ENCODE measurements around the gene COQ4. TPM values are rescaled to one million over a fixed set of nuclear protein-coding genes. Genes with fewer than 3 reads are reported as not detected.
A peak's percentile ranks its signal among the peaks of the same experiment; 100 is the strongest.

COQ4 gene
- total RNA-seq, 1 donor, result 22.0 TPM

- TF ChIP-seq CTCF (IDR thresholded peaks at IDR 0.05; ENCODE audit: insufficient read depth, low read depth, low read length), result no peak
- no peak for DNase-seq (ENCODE audit: low read depth)
- H3K4me3 ChIP-seq (ENCODE audit: low read depth, low read length), result peak overlapping the region; percentile 97
These were observed 698 bp upstream of the COQ4 start for GRCh38 chr9:128321879-128322403.

- peak; percentile 70 for DNase-seq (ENCODE audit: low read depth)
- TF ChIP-seq CTCF (IDR thresholded peaks at IDR 0.05; ENCODE audit: insufficient read depth, low read depth, low read length), result no peak
- peak overlapping the region; percentile 97 for H3K4me3 ChIP-seq (ENCODE audit: low read depth, low read length)
These were observed 632 bp downstream of the COQ4 start for GRCh38 chr9:128323212-128323730.

GRCh38 chr9:128323791-128324190 lies 1.2 kb downstream of the COQ4 start:
- peak overlapping the region; percentile 97 for H3K4me3 ChIP-seq (ENCODE audit: low read depth, low read length)
- DNase-seq (ENCODE audit: low read depth), result no peak
- TF ChIP-seq CTCF (IDR thresholded peaks at IDR 0.05; ENCODE audit: insufficient read depth, low read depth, low read length), result no peak

- no peak for TF ChIP-seq CTCF (IDR thresholded peaks at IDR 0.05; ENCODE audit: insufficient read depth, low read depth, low read length)
- H3K4me3 ChIP-seq (ENCODE audit: low read depth, low read length), result no peak overlapping the region
- DNase-seq (ENCODE audit: low read depth), result no peak
These were observed 1.8 kb downstream of the COQ4 start for GRCh38 chr9:128324401-128324800.

GRCh38 chr9:128325629-128326028 lies 3.0 kb downstream of the COQ4 start:
- DNase-seq (ENCODE audit: low read depth), result no peak
- H3K4me3 ChIP-seq (ENCODE audit: low read depth, low read length), result no peak overlapping the region
- TF ChIP-seq CTCF (IDR thresholded peaks at IDR 0.05; ENCODE audit: insufficient read depth, low read depth, low read length), result no peak

- H3K4me3 ChIP-seq (ENCODE audit: low read depth, low read length), result no peak overlapping the region
- no peak for TF ChIP-seq CTCF (IDR thresholded peaks at IDR 0.05; ENCODE audit: insufficient read depth, low read depth, low read length)
- no peak for DNase-seq (ENCODE audit: low read depth)
These were observed 10.8 kb downstream of the COQ4 start for GRCh38 chr9:128333451-128333869.

GRCh38 chr9:128335161-128335560 lies 12.5 kb downstream of the COQ4 start:
- DNase-seq (ENCODE audit: low read depth), result no peak

More at GRCh38 chr9:128335161-128335560, 12.5 kb downstream of the COQ4 start:
- TF ChIP-seq CTCF (IDR thresholded peaks at IDR 0.05; ENCODE audit: insufficient read depth, low read depth, low read length), result no peak
- H3K4me3 ChIP-seq (ENCODE audit: low read depth, low read length), result no peak overlapping the region

Measured in fibroblast of villous mesenchyme (primary cell).